ENCODE results near the gene ZNF701. TPM values are rescaled to one million over a fixed set of nuclear protein-coding genes. Genes with fewer than 3 reads are reported as not detected.
"Not testable (repeated sequence)": the region's sequence is repeated elsewhere in the genome, so short reads cannot be mapped to it uniquely, and the experiment has no call there.

The ZNF701 gene
- total RNA-seq, 4 donors from 2014 or later, result 8.6 to 24.6 (median 10.2) TPM

DNA sequence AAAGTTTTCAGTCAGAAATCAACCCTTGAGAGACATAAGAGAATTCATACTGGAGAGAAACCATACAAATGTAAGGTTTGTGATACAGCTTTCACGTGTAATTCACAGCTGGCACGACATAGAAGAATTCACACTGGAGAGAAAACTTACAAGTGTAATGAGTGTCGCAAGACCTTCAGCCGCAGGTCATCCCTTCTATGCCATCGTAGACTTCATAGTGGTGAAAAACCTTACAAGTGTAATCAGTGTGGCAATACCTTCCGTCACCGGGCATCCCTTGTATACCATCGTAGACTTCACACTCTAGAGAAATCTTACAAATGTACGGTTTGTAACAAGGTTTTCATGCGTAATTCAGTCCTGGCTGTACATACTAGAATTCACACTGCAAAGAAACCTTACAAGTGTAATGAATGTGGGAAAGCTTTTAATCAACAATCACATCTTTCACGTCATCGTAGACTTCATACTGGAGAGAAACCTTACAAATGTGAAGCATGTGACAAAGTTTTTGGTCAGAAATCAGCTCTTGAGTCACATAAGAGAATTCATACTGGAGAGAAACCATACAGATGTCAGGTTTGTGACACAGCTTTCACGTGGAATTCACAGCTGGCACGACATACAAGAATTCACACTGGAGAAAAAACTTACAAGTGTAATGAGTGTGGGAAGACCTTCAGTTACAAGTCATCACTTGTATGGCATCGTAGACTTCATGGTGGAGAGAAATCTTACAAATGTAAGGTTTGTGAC lies 15.7 kb upstream of the ZNF701 start:
- DNase-seq (ENCODE audit: low spot score), result no peak
- TF ChIP-seq, protein P1, sequence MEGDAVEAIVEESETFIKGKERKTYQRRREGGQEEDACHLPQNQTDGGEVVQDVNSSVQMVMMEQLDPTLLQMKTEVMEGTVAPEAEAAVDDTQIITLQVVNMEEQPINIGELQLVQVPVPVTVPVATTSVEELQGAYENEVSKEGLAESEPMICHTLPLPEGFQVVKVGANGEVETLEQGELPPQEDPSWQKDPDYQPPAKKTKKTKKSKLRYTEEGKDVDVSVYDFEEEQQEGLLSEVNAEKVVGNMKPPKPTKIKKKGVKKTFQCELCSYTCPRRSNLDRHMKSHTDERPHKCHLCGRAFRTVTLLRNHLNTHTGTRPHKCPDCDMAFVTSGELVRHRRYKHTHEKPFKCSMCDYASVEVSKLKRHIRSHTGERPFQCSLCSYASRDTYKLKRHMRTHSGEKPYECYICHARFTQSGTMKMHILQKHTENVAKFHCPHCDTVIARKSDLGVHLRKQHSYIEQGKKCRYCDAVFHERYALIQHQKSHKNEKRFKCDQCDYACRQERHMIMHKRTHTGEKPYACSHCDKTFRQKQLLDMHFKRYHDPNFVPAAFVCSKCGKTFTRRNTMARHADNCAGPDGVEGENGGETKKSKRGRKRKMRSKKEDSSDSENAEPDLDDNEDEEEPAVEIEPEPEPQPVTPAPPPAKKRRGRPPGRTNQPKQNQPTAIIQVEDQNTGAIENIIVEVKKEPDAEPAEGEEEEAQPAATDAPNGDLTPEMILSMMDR (IDR thresholded peaks at IDR 0.05), result no peak
- no peak for ATAC-seq (ENCODE audit: low FRiP score)

DNA sequence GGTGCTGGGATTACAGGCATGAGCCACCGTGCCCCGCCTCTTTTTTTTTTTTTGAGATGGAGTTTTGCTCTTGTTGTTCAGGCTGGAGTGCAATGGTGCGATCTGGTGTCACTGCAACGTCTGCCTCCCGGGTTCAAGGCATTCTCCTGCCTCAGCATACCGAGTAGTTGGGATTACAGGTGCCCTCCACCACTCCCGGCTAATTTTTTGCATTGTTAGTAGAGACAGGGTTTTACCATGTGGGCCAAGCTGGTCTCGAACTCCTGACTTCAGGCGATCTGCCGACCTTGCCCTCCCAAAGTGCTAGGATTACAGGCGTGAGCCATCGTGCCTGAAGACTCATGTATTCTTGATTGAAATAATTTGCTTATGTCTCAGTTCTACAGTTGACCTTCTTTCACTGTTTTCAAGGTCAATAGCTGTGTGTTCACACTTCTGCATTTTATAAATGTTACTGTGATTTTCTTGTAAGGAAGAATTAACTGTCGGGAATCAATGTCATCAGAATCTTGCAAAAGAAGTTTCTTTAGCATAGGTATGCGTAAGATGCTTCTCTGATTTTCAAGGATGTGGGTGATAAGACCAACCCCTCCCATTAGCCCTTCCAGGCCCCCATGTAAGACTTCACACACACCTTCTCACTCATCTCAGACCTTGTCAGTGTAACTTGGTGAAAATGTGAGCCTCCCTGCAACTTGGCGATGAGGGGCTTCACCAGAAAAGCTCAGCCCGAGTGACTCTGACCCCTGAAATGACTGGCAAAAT lies 12.7 kb upstream of the ZNF701 start:
- ATAC-seq (ENCODE audit: low FRiP score), result no peak
- TF ChIP-seq, protein P1 (IDR thresholded peaks at IDR 0.05), result no peak
- no peak for DNase-seq (ENCODE audit: low spot score)

DNA sequence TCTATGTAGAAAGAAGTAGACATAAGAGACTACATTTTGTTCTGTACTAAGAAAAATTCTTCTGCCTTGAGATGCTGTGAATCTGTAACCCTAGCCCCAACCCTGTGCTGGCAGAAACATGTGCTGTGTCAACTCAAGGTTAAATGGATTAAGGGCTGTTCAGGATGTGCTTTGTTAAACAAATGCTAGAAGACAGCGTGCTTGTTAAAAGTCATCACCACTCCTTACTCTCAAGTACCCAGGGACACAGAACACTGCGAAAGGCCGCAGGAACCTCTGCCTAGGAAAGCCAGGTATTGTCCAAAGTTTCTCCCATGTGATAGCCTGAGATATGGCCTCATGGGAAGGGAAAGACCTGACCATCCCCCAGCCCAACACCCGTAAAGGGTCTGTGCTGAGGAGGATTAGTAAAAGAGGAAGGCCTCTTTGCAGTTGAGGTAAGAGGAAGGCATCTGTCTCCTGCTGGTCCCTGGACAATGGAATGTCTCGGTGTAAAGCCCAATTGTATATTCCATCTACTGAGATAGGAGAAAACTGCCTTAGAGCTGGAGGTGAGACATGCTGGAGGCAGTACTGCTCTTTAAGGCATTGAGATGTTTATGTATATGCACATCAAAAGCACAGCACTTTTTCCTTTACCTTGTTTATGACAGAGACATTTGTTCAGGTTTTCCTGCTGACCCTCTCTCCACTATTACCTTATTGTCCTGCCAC lies 11.2 kb upstream of the ZNF701 start:
- not testable (repeated sequence) for DNase-seq (ENCODE audit: low spot score); ATAC-seq (ENCODE audit: low FRiP score)

- not testable (repeated sequence) for DNase-seq (ENCODE audit: low spot score); ATAC-seq (ENCODE audit: low FRiP score)
Measured at GRCh38 chr19:52561611-52562010, 8.5 kb upstream of the ZNF701 start.

DNA sequence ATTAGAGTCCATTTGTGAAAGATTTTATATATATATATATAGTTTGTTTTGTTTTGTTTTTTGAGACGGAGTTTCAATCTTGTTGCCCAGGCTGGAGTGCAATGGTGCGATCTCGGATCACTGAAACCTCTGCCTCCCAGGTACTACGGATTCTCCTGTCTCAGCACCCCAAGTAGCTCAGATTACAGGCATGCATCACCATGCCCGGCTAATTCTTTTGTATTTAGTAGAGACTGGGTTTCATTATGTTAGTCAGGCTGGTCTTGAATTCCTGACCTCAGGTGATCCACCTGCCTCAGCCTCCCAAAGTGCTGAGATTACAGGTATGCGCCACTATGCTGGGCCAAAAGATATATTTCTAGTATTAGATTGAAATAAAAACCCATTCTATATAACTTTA lies 4.0 kb upstream of the ZNF701 start:
- TF ChIP-seq, protein P1 (IDR thresholded peaks at IDR 0.05), result no peak
- no peak for DNase-seq (ENCODE audit: low spot score)
- no peak for ATAC-seq (ENCODE audit: low FRiP score)

- TF ChIP-seq, protein P1 (IDR thresholded peaks at IDR 0.05), result no peak
- no peak for ATAC-seq (ENCODE audit: low FRiP score)
- DNase-seq (ENCODE audit: low spot score), result no peak
Measured at GRCh38 chr19:52566588-52566987, 3.5 kb upstream of the ZNF701 start.

DNA sequence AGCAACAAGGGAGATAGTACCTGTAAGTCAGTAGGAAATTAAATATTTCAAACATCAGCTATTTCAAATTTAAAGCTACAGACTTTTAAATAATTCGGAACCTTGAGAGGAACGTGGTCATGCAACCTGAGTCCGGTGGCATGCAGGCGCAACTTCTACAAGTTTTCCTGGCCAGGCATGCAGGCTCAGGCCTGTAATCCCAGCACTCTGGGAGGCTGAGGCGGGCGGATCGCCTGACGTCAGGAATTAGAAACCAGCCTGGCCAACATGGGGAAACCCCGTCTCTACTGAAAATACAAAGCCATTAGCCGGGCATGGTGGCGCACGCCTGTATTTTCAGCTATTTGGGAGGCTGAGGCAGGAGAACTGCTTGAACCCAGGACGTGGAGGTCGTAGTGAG lies 2.2 kb upstream of the ZNF701 start:
- TF ChIP-seq, protein P1 (IDR thresholded peaks at IDR 0.05), result no peak
- ATAC-seq (ENCODE audit: low FRiP score), result no peak

DNA sequence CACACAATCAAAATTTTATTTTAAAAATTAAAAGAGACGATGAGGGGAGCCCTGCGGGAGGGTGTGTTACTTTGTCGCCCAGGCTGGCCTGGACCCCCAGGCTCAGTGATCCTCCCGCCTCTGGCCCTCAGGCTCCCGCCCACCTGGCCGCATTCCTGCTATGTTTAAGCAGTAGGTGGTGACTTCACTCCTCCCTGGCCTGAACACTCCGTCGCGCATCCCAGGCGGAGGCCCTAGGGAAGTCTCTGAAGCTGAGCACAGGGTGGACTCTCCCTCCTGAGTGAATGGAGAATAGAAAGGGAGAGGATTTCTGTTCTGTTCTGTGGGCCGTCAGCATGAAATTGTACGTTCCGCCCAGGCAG lies 468 bp upstream of the ZNF701 start:
- peak; percentile 24 for DNase-seq (ENCODE audit: low spot score)
- ATAC-seq (ENCODE audit: low FRiP score), result peak; percentile 69

More for the DNA sequence above, 2.2 kb upstream of the ZNF701 start:
- no peak for DNase-seq (ENCODE audit: low spot score)

Data from omental fat pad (tissue), 4 donors.